Esophagus squamous epithelium (tissue), 5 donors: Measurements from ENCODE around the gene USF2. TPM values are rescaled to one million over a fixed set of nuclear protein-coding genes. Genes with fewer than 3 reads are reported as not detected.

Experiments used
- DNase-seq: peaks from one replicate; lab custom pipeline; 2025; lab: John Stamatoyannopoulos, UW
- H3K27ac ChIP-seq, 4 donors: fragments of 200-600 bp; sonication (generic); one replicate each; pipeline ENCODE4 v1.5.1; 2016 to 2019; ENCODE audit warnings: mild to moderate bottlenecking in 1 of 4
- H3K27me3 ChIP-seq, 4 donors: fragments of 200-600 bp; sonication (generic); 1 replicate in 3 of 4; 2 replicates in 1 of 4; pipeline versions ENCODE4 v1.5.1 to v1.6.0; 2017 to 2021; ENCODE audit warnings: antibody characterized with exemption in 1 of 4
- H3K36me3 ChIP-seq, 3 donors: fragments of 200-600 bp; sonication (generic); one replicate each; pipeline ENCODE4 v1.5.1; 2016 to 2019
- H3K4me1 ChIP-seq, 3 donors: fragments of 200-600 bp; sonication (generic); one replicate each; pipeline ENCODE4 v1.5.1; 2017 to 2019
- H3K4me3 ChIP-seq, 4 donors: fragments of 200-600 bp; sonication (generic); 1 replicate in 3 of 4; 2 replicates in 1 of 4; pipeline ENCODE4 v1.5.1; 2016 to 2019; ENCODE audit warnings: mild to moderate bottlenecking in 2 of 4, moderate library complexity in 1 of 4
- H3K9me3 ChIP-seq, 3 donors: fragments of 200-600 bp; sonication (generic); one replicate each; pipeline ENCODE4 v1.5.1; 2016 to 2019
- POLR2A ChIP-seq, 4 donors: fragments of 450-650 bp; IDR thresholded peaks; one replicate each; pipeline ENCODE4 v1.6.1; 2017; ENCODE audit warnings: antibody characterized with exemption in 4 of 4, mild to moderate bottlenecking in 4 of 4, moderate library complexity in 3 of 4
- WGBS, 2 donors: methylation state at CpG; one replicate each; pipeline ENCODE4 v1.1.5; 2018; 5-methylcytosine and 5-hydroxymethylcytosine counted together
- intact Hi-C: fragments of 100-400 bp; cut with DNase I; formaldehyde crosslinking; loops from one replicate; pipeline ENCODE4 v1.15.0; 2022
- total RNA-seq, 4 donors: library from RNA; depleted of rRNA; stranded (reverse); fragments of >200 nt; gene quantifications; one replicate each; pipeline ENCODE4 v1.1.0, GENCODE V29; 2016
- TF ChIP-seq, protein P1 (sequence below), 6 experiments: fragments of 450-650 bp in 4 of 6; fragments of 200-600 bp in 2 of 6; sonication (generic) in 2 of 6; IDR thresholded peaks; one replicate each; pipeline ENCODE4 v1.5.1; 2016 to 2019; ENCODE audit warnings: antibody characterized with exemption in 6 of 6, mild to moderate bottlenecking in 4 of 6, moderate library complexity in 4 of 6
- donor health status: DM: yes; HTN: yes; CAD: no.

Gene USF2
- total RNA-seq, 4 donors from 2014 or later: 56.1 to 79.7 (median 59.0) TPM

DNA sequence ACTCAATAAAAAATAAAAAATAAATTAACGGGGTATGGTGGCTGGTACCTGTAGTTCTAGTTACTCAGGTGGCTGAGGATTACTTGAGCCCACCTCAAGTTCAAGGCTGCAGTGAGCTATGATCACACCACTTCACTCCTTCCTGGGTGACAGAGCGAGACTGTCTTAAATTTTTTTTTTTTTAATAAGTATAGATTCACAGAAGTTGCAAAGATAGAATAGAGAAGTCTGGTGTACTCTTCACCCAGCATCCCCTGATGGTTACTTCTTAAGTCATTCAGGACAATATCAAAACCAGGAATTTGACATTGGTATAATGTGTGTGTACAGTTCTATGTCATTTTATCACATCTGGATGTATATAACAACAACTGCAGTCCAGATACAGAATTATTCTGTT lies 52.5 kb downstream of the USF2 start:
- 86 to 91% methylated on average over 2 of the region's 2 CpGs for WGBS, 2 donors
- intact Hi-C loops: no loop called here

DNA sequence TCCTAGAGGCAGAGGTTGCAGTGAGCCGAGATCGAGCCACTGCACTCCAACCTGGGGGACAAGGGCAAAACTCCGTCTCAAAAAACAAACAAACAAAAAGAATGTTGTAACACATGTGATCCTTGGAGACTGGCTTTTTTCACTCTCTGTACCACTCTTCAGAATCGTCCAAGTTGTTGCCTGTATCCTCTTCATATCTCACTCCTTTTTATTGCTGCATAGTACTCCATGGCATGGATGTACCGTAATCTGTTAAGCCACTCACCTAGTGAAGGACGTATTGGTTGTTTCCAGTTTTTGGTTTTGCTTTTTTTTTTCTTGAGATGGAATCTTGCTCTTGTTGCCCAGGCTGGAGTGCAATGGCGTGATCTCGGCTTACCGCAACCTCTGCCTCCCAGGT lies 53.3 kb downstream of the USF2 start:
- Histone ChIP-seq H3K4me1 (peaks cover 2 to 22% (median 5%) of the 10 kb centered on the region in 3 donors), H3K27me3 (peaks cover 0 to 18% (median 0%) of the 10 kb centered on the region in 4 donors), H3K9me3 (peaks cover 0 to 8% (median 0%) of the 10 kb centered on the region in 3 donors), H3K36me3 (no peaks in the 10 kb centered on the region), H3K27ac (no peak overlapping the region), H3K4me3 (no peak overlapping the region)
- intact Hi-C loops: no loop called here
- no peak for DNase-seq
- 93 to 94% methylated on average over 9 of the region's 9 CpGs for WGBS, 2 donors
- TF ChIP-seq, protein P1, sequence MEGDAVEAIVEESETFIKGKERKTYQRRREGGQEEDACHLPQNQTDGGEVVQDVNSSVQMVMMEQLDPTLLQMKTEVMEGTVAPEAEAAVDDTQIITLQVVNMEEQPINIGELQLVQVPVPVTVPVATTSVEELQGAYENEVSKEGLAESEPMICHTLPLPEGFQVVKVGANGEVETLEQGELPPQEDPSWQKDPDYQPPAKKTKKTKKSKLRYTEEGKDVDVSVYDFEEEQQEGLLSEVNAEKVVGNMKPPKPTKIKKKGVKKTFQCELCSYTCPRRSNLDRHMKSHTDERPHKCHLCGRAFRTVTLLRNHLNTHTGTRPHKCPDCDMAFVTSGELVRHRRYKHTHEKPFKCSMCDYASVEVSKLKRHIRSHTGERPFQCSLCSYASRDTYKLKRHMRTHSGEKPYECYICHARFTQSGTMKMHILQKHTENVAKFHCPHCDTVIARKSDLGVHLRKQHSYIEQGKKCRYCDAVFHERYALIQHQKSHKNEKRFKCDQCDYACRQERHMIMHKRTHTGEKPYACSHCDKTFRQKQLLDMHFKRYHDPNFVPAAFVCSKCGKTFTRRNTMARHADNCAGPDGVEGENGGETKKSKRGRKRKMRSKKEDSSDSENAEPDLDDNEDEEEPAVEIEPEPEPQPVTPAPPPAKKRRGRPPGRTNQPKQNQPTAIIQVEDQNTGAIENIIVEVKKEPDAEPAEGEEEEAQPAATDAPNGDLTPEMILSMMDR (IDR thresholded peaks at IDR 0.05): no peak
- TF ChIP-seq POLR2A (IDR thresholded peaks at IDR 0.05): no peak

More for the DNA sequence above, 52.5 kb downstream of the USF2 start:
- Histone ChIP-seq H3K36me3 (no peaks in the 10 kb centered on the region), H3K4me1 (peaks cover 2 to 22% (median 5%) of the 10 kb centered on the region in 3 donors), H3K4me3 (no peak overlapping the region), H3K27me3 (peaks cover 0 to 11% (median 0%) of the 10 kb centered on the region in 4 donors), H3K27ac (no peak overlapping the region), H3K9me3 (peaks cover 0 to 8% (median 0%) of the 10 kb centered on the region in 3 donors)
- TF ChIP-seq, protein P1 (IDR thresholded peaks at IDR 0.05): no peak
- TF ChIP-seq POLR2A (IDR thresholded peaks at IDR 0.05): no peak
- DNase-seq: no peak

DNA sequence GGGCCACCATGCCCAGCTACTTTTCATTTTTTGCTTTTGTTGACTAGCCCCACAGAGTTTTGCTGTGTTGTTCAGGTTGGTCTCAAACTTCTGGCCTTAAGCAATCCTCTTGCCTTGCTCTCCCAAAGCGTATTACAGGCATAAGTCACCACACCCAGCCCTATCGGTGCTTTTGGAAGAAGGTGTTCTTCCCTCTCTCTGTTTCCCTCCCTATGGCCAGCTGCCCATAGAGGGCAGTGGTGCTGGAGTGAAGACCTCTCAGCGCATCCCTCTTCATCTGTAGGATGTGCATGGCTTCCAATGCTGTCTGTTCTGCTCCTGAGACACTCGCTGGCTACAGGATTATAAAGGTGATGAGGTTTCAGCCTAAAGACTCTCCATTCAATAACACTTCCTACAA lies 58.9 kb downstream of the USF2 start:
- Histone ChIP-seq H3K9me3 (no peaks in the 10 kb centered on the region), H3K27me3 (peaks cover 0 to 58% (median 0%) of the 10 kb centered on the region in 4 donors), H3K36me3 (no peaks in the 10 kb centered on the region), H3K4me3 (no peak overlapping the region), H3K4me1 (no peaks in the 10 kb centered on the region), H3K27ac (no peak overlapping the region)
- TF ChIP-seq, protein P1 (IDR thresholded peaks at IDR 0.05): no peak
- no peak for TF ChIP-seq POLR2A (IDR thresholded peaks at IDR 0.05)
- no peak for DNase-seq
- intact Hi-C loops: no loop called here
- 65 to 80% methylated on average over 4 of the region's 4 CpGs for WGBS, 2 donors

DNA sequence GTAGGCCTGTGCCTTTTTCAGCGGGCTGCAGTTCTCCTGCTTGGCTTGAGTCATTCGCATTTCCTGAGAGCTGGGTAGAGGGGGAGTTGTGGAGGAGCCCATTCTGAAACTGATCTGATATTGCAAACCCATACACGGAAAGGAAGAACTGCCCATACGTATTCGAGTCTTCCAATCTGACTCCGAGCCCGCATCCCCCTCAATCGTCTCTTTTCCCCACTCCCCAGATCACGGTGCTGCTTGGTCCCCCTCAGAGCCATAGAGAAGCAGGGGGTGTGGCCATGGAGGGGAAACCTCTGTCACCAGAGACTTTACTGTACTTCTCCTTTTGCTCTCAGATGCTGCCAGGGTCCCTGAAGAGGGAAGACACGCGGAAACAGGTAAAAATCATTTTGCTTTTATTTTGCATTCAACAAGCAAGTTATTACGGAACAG lies 60.1 kb downstream of the USF2 start, which contains the start of gene CD22:
TSS of gene CD22 (plus strand) at position 337 of the 435 bp plus-strand sequence. CDS start 2,854 bp downstream, outside the sequence.
- no peak within 1 kb of the TSS for H3K27ac ChIP-seq
- TF ChIP-seq, protein P1 (IDR thresholded peaks at IDR 0.05): no peak
- peak in 1 of 4 donors; percentile 39 for TF ChIP-seq POLR2A (IDR thresholded peaks at IDR 0.05)
- no peaks in the 10 kb centered on the region for H3K4me1 ChIP-seq
- no peak for DNase-seq
- 59 to 82% methylated on average over 10 to 12 of the region's 12 CpGs for WGBS, 2 donors
- peaks cover 0 to 71% (median 0%) of the 10 kb centered on the region in 4 donors for H3K27me3 ChIP-seq
- intact Hi-C loops: no loop called here
- peak within 1 kb of the TSS in 1 of 4 donors; percentile 12 for H3K4me3 ChIP-seq
- no peaks in the 10 kb centered on the region for H3K36me3 ChIP-seq
- H3K9me3 ChIP-seq: no peaks in the 10 kb centered on the region

DNA sequence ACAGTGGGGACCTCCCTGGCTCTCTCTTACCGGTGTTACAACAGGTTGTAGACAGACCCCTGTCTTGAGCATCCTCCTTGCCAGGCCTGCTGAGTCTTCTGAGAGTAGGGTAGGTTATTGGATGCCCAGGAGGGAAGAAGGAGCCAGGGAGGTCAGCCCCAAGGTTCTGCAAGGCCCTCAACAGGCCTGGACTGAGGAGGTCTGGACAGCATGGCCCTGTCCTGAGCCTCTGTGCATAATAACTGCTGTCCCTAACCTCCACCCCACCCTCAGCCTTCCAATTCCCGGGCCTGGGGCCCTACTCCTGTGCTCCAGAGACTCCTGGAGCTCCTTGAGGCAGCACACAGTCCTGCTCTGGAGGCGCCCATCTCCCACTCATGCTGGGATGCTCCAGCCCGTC lies 60.6 kb downstream of the USF2 start:
- H3K27me3 ChIP-seq: peaks cover 0 to 75% (median 0%) of the 10 kb centered on the region in 4 donors
- no peak overlapping the region for H3K27ac ChIP-seq
- no peaks in the 10 kb centered on the region for H3K9me3 ChIP-seq
- DNase-seq: no peak
- intact Hi-C loops: no loop called here
- H3K36me3 ChIP-seq: no peaks in the 10 kb centered on the region
- H3K4me3 ChIP-seq: peak overlapping the region in 1 of 4 donors; percentile 12
- H3K4me1 ChIP-seq: no peaks in the 10 kb centered on the region
- 61 to 66% methylated on average over 2 of the region's 4 CpGs for WGBS, 2 donors
- TF ChIP-seq POLR2A (IDR thresholded peaks at IDR 0.05): no peak
- TF ChIP-seq, protein P1 (IDR thresholded peaks at IDR 0.05): no peak

Other genes with a start within 250 kb of the USF2 start
- gene SCN1B, start 238.5 kb upstream of the USF2 start, total RNA-seq: 1 to 10 TPM in 2 of 4 donors, under 1 TPM in 1, not detected in 1; 0.26 to 5.9 (median 1.2) TPM
- under 1 TPM in 2 of 4 donors, not detected in 2; 0.19 to 0.47 TPM for gene HPN, start 227.2 kb upstream of the USF2 start, total RNA-seq
- 100 to 1,000 TPM; 282 to 837 (median 489) TPM for gene FXYD3, start 153.1 kb upstream of the USF2 start, total RNA-seq
- 1 to 10 TPM; 1.3 to 8.2 (median 1.6) TPM for gene LGI4, start 133.9 kb upstream of the USF2 start, total RNA-seq
- 10 to 100 TPM in 2 of 4 donors, 1 to 10 TPM in 1, not detected in 1; 3.9 to 29.9 (median 10.1) TPM for gene FXYD1, start 130.1 kb upstream of the USF2 start, total RNA-seq
- gene FXYD7, start 125.7 kb upstream of the USF2 start, total RNA-seq: not detected
- gene FXYD5, start 114.2 kb upstream of the USF2 start, total RNA-seq: 100 to 1,000 TPM in 1 of 4 donors, 10 to 100 TPM in 3; 39.3 to 146 (median 45.7) TPM
- not detected for gene FAM187B, start 40.2 kb upstream of the USF2 start, total RNA-seq
- gene LSR, start 20.0 kb upstream of the USF2 start, total RNA-seq: 100 to 1,000 TPM in 1 of 4 donors, 10 to 100 TPM in 3; 36.0 to 113 (median 79.4) TPM
- gene HAMP, start 13.6 kb downstream of the USF2 start, total RNA-seq: not detected
- gene MAG, start 23.2 kb downstream of the USF2 start, total RNA-seq: 1 to 10 TPM in 1 of 4 donors, not detected in 3; 2.3 TPM
- gene CD22, start 60.2 kb downstream of the USF2 start, total RNA-seq: 1 to 10 TPM in 2 of 4 donors, under 1 TPM in 2; 0.11 to 6.1 (median 1.9) TPM
- gene FFAR1, start 78.9 kb downstream of the USF2 start, total RNA-seq: not detected
- gene FFAR3, start 89.5 kb downstream of the USF2 start, total RNA-seq: not detected
- gene GPR42, start 102.1 kb downstream of the USF2 start, total RNA-seq: not detected
- gene FFAR2, start 179.3 kb downstream of the USF2 start, total RNA-seq: 1 to 10 TPM in 1 of 4 donors, under 1 TPM in 2, not detected in 1; 0.49 to 2.5 (median 0.56) TPM
- 100 to 1,000 TPM in 2 of 4 donors, 10 to 100 TPM in 1, 1 to 10 TPM in 1; 4.6 to 656 (median 111) TPM for gene KRTDAP, start 221.5 kb downstream of the USF2 start, total RNA-seq
- gene DMKN, start 244.7 kb downstream of the USF2 start, total RNA-seq: 100 to 1,000 TPM in 3 of 4 donors, 10 to 100 TPM in 1; 81.6 to 449 (median 257) TPM